ENCODE data around the gene ARID1A.

ARID1A gene

DNA sequence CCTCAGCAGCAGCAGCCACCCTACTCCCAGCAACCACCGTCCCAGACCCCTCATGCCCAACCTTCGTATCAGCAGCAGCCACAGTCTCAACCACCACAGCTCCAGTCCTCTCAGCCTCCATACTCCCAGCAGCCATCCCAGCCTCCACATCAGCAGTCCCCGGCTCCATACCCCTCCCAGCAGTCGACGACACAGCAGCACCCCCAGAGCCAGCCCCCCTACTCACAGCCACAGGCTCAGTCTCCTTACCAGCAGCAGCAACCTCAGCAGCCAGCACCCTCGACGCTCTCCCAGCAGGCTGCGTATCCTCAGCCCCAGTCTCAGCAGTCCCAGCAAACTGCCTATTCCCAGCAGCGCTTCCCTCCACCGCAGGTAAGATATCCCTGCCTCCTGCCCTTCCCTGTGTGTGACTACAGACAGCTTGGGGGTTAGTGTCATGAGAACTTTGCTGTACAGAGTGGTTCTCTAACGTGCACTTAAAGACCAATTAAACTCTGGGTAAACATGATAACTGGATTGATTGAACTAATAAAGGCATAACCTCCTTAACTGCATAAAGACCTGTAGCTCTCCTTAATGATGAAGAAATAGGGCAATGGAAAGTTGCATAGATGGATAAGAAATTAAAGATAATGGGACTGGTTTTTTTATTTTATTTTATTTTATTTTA is 35.6 kb downstream of the ARID1A start:
- no peak overlapping the region; the same call in 1 of the 2 replicates for H3K27ac ChIP-seq
- TF ChIP-seq, protein P1, sequence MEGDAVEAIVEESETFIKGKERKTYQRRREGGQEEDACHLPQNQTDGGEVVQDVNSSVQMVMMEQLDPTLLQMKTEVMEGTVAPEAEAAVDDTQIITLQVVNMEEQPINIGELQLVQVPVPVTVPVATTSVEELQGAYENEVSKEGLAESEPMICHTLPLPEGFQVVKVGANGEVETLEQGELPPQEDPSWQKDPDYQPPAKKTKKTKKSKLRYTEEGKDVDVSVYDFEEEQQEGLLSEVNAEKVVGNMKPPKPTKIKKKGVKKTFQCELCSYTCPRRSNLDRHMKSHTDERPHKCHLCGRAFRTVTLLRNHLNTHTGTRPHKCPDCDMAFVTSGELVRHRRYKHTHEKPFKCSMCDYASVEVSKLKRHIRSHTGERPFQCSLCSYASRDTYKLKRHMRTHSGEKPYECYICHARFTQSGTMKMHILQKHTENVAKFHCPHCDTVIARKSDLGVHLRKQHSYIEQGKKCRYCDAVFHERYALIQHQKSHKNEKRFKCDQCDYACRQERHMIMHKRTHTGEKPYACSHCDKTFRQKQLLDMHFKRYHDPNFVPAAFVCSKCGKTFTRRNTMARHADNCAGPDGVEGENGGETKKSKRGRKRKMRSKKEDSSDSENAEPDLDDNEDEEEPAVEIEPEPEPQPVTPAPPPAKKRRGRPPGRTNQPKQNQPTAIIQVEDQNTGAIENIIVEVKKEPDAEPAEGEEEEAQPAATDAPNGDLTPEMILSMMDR (conservative IDR thresholded peaks at IDR 0.05) = no peak
- TF ChIP-seq ZFX (IDR thresholded peaks at IDR 0.05) = no peak

DNA sequence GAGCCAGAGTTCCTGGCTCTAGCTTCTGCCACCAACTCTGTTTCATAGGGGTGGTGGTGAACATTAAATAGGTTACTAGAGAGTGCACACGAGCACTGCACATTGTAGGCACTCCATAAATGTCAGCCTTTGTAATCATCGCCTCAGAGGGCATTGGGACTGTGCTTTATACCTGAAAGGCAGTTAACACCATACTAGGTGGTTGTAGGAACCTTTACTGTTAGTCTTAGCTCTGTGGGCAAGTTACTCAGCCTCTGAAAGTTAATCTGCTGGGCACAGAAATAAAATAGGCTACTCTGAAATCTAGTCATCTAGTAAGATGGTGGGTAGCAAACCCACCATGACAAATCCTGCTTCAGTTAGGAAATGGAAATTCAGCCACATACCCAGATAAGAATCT is 37.6 kb downstream of the ARID1A start:
- no peak for TF ChIP-seq ZFX (IDR thresholded peaks at IDR 0.05)
- TF ChIP-seq, protein P1 (conservative IDR thresholded peaks at IDR 0.05) = no peak
- H3K27ac ChIP-seq = no peak overlapping the region

DNA sequence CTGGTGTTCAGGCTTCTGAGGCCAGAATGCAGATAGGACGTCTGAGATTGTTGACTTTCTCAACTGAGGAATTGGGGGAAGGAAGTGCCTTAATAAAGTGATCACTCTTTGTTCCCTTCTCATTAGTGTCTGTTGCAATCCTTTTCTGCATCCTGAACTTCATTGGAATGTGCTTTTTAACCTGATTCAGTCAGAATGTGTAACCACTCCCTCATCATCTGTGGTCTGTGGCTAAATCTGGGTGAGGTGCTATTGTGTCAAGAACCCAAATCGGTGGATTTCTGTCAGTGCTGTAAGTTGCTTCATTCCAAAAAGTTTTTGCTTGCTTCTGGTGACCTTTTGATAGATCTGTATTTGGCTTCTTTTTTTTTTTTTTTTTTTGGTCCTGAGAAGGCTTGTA is 38.2 kb downstream of the ARID1A start:
- no peak for TF ChIP-seq ZFX (IDR thresholded peaks at IDR 0.05)
- TF ChIP-seq, protein P1 (conservative IDR thresholded peaks at IDR 0.05) = no peak
- H3K27ac ChIP-seq = no peak overlapping the region

DNA sequence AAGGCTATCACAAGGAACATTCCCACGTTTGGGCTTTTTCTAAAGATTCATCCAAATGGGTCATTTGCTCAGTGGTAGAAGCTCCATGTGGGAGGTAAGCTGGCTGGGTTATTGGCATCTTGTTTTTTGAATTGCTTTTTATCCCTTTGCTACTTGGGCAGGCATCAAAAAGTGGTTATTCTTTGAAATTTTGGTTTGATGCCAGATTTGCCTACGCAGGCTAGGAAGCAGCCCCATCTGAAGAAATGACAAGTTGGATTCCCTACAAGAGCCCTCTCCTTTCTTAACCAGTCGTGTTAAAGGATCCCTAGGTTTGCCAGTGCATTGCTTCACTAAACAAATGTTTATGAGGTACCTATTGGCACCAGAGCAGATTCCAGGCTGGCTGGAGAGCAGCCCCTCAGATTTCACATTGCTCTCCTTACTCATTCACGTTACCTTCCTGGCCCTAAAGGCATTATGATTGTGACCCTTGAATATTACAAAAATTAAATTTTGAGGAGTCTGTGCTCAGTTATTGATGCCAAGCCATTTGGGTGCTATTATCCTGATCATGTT is 38.8 kb downstream of the ARID1A start:
- no peak overlapping the region for H3K27ac ChIP-seq
- TF ChIP-seq ZFX (IDR thresholded peaks at IDR 0.05) = no peak
- TF ChIP-seq, protein P1 (conservative IDR thresholded peaks at IDR 0.05) = no peak

DNA sequence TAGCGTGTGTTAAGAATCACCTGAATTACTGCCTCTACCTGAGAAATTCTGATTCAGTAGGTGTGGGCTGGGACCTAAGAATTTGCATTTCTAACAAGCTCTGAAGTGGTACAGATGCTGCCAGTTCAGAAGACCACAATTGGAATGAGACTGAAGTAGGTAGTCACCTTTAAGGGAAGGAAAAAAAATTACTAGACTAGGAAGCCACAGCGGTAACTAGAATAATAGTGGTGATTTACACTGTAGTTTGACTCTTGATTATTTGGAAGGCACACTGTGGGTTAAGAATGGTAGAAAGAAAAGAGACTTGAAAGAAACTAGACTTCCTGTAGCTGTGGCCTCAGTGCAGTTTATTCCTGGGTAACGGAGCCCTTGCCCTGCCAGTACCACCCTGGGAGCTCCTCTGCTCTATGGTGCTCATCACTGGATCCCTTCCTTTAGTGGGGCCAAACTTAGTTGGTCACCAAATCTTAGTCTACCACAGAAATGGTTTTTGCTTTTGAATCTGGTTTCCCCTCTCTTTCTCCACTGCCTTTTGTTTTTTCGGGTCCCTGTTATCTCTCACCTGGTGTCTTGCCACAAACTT is 43.6 kb downstream of the ARID1A start:
- no peak overlapping the region for H3K27ac ChIP-seq
- TF ChIP-seq ZFX (IDR thresholded peaks at IDR 0.05) = no peak
- TF ChIP-seq, protein P1 (conservative IDR thresholded peaks at IDR 0.05) = no peak

DNA sequence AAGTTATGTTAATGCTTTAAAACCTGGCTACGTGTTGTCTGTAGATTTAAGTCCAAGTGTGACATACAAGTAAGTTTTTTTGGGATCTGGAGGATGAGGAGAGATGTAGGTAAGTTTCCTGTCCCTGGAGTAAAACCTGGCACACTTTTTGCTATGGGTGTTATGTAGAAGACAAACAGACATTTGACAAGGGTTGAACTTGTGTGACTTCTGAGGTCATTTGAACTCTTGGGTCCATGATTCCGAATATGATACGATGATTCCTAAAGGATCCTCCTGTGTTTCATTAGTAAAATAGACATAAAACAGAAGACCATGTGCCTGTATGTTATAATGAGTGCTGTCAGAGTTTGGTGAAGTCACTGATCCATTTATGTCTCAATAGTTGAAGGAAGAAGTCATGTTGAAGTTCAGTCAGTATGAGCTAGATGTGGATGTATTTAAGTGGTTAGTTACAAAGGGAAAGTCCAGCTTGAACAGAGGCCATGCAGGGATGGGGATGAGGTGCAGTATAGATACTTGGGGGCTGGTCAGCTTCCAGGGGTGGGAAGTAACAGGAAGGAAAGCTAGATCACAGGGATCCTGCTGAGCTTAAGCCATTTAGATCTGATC is 44.3 kb downstream of the ARID1A start:
- TF ChIP-seq, protein P1 (conservative IDR thresholded peaks at IDR 0.05) = no peak
- TF ChIP-seq ZFX (IDR thresholded peaks at IDR 0.05) = no peak
- no peak overlapping the region for H3K27ac ChIP-seq

DNA sequence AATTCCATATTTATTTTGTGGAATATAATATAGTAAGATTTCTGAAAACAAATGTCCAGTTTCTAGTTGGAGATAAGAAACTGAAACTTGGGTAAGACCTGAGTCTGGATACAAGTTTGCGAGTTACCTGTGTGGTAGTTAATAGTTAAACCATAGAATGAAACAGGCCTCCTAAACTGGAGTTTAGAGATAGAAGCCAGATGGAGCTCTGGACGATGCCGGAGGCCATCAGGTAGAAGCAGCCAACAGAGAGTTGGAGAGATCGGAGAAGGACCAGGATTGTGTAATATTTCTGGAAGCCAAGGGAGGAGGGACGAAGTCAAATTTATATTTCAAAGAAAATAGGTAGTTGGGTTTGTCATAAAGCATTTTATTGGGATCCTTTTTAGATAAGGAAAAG is 45.1 kb downstream of the ARID1A start:
- no peak for TF ChIP-seq ZFX (IDR thresholded peaks at IDR 0.05)
- TF ChIP-seq, protein P1 (conservative IDR thresholded peaks at IDR 0.05) = no peak
- no peak overlapping the region for H3K27ac ChIP-seq

All from C4-2B (cell line).